B cell (primary cell): ENCODE data around the gene KRTAP29-1.

Experiments used
- CTCF ChIP-seq: fragments of 200-600 bp; IDR thresholded peaks from one replicate; pipeline ENCODE4 v1.8.0; 2022; ENCODE audit warnings: antibody characterized with exemption, mild to moderate bottlenecking
- EZH2 ChIP-seq: IDR thresholded peaks from 2 replicates; pipeline ENCODE4 v1.6.1; 2012; ENCODE audit warnings: borderline replicate concordance, low read depth, mild to moderate bottlenecking, moderate library complexity, low read length; ENCODE audit not compliant: insufficient read depth, poor library complexity, severe bottlenecking

GRCh38 chr17:41278176-41278955, 24.3 kb downstream of the KRTAP29-1 start:
- TF ChIP-seq EZH2 (no peak), CTCF (no peak)
